OCI-LY7 (cell line): ENCODE measurements around the gene MYO18A. TPM values are rescaled to one million over a fixed set of nuclear protein-coding genes. Genes with fewer than 3 reads are reported as not detected.

ENCODE experiments used
- BruUV-seq: library from RNA; stranded (reverse); fragments of 400-500 nt; replicated peaks from 2 replicates; lab custom pipeline; 2021; lab: Mats Ljungman, UMichigan
- CTCF ChIA-PET: fragments of 300-600 bp; sonication (Branson Sonifier 250); formaldehyde crosslinking; loops from one replicate; lab custom pipeline; 2022; ENCODE audit warnings: antibody characterized with exemption; ENCODE audit not compliant: unreplicated experiment; lab: Charles Lee
- POLR2A ChIA-PET: fragments of 300-600 bp; sonication (Branson Sonifier 250); formaldehyde crosslinking; loops from one replicate; lab custom pipeline; 2022; ENCODE audit warnings: antibody characterized with exemption; lab: Charles Lee
- DNase-seq: peaks from one replicate; pipeline ENCODE4 v3.0.0-alpha.2; 2015; ENCODE audit warnings: low spot score
- H2AFZ ChIP-seq: fragments of 200-600 bp; sonication (generic), shearing (Covaris generic); 2 replicates; pipeline ENCODE4 v1.6.1; 2014; ENCODE audit warnings: mild to moderate bottlenecking, antibody characterized with exemption, low read length, moderate library complexity
- H3K27ac ChIP-seq: fragments of 200-600 bp; sonication (generic); 2 replicates; pipeline ENCODE4 v1.5.1; 2014; ENCODE audit warnings: mixed run types, low read depth, mild to moderate bottlenecking, moderate library complexity, low read length, inconsistent platforms; ENCODE audit not compliant: poor library complexity, severe bottlenecking
- H3K36me3 ChIP-seq: fragments of 200-600 bp; sonication (generic); 2 replicates; pipeline ENCODE4 v1.6.1; 2014; ENCODE audit warnings: mild to moderate bottlenecking, antibody characterized with exemption, low read length, moderate library complexity, mixed read lengths; ENCODE audit not compliant: insufficient read depth
- H3K4me1 ChIP-seq: fragments of 200-600 bp; sonication (generic); 2 replicates; pipeline ENCODE4 v1.5.1; 2014; ENCODE audit warnings: mild to moderate bottlenecking, low read length; ENCODE audit not compliant: insufficient read depth, poor library complexity, severe bottlenecking
- H3K4me2 ChIP-seq: fragments of 200-600 bp; sonication (generic); 2 replicates; pipeline ENCODE4 v1.6.1; 2014; ENCODE audit warnings: mild to moderate bottlenecking, low read length
- H3K4me3 ChIP-seq: fragments of 200-600 bp; sonication (generic); 2 replicates; pipeline ENCODE4 v1.5.1; 2014; ENCODE audit warnings: mild to moderate bottlenecking, low read depth, low read length; ENCODE audit not compliant: poor library complexity, severe bottlenecking
- H3K79me2 ChIP-seq: fragments of 200-600 bp; sonication (generic); 2 replicates; pipeline ENCODE4 v1.6.1; 2016; ENCODE audit warnings: low read depth, mild to moderate bottlenecking, low read length, moderate library complexity, mixed read lengths; ENCODE audit not compliant: insufficient read depth
- H3K9me2 ChIP-seq: fragments of 200-600 bp; sonication (generic); 2 replicates; pipeline ENCODE4 v1.6.1; 2016; ENCODE audit warnings: mild to moderate bottlenecking, low read length, mixed read lengths; ENCODE audit not compliant: insufficient read depth
- H3K9me3 ChIP-seq: fragments of 200-600 bp; sonication (generic); 2 replicates; pipeline ENCODE4 v1.6.1; 2014; ENCODE audit warnings: mild to moderate bottlenecking, mixed run types, low read length, mixed read lengths
- H4K20me1 ChIP-seq: fragments of 200-600 bp; sonication (generic); 2 replicates; pipeline ENCODE4 v1.6.1; 2014; ENCODE audit warnings: mild to moderate bottlenecking, antibody characterized with exemption, low read length, moderate library complexity, mixed read lengths; ENCODE audit not compliant: insufficient read depth
- EZH2phosphoT487 ChIP-seq: fragments of 200-600 bp; sonication (generic); IDR thresholded peaks from 2 replicates; pipeline ENCODE4 v1.6.1; 2018; ENCODE audit warnings: low read depth, borderline replicate concordance, mild to moderate bottlenecking, mixed run types, antibody characterized with exemption, low read length, moderate library complexity, mixed read lengths
- intact Hi-C: fragments of 100-400 bp; cut with micrococcal nuclease; formaldehyde crosslinking; loops from one replicate; pipeline ENCODE4 v1.10.0; 2022; ENCODE audit not compliant: unreplicated experiment
- total RNA-seq, 2 experiments: library from RNA; depleted of rRNA in 1 of 2; stranded (reverse); fragments of >200 nt in 1 of 2; shearing (Covaris generic) in 1 of 2; gene quantifications; 2 replicates each; pipeline ENCODE4 v1.2.3, GENCODE V29; 2014 to 2022
- TF ChIP-seq, protein P1 (sequence below): fragments of 200-600 bp; sonication (generic); conservative IDR thresholded peaks from 2 replicates; pipeline ENCODE4 v1.5.1; 2014; ENCODE audit warnings: mild to moderate bottlenecking, antibody characterized with exemption, low read length, moderate library complexity, mixed read lengths

Gene MYO18A
- total RNA-seq, 2 experiments from 2014 or later: 124 to 128 TPM

DNA sequence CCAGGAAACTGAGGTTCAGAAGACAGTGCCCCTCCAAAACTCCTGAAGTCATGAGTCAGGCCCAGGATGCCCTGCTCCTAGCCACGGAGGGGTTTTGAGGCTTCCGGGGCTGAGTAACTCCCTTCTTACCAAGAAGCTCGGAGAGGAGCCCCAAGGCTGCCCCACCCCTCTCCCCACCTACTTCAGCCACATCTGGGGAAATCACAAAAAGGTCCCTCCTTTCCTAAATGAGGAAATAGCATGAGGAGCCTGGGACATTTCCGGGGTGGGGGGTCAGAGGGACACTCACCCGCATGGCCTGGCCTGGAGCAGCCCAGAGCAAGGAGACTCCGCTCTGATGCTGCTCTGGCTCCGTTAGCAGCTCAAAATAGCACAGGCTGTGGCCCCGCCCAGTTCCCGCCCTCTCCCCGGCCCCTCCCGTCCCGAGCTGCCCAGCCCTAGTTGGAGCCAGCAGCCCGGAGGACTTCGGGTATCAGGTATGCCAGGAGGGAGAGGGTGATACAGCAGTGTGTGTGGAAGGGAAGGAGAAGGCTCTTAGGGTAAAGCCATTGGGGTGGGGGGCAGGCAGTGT is 40.1 kb downstream of the MYO18A start:
- peak; percentile 78 for DNase-seq
- Histone ChIP-seq H4K20me1 (no peaks in the 10 kb centered on the region), H3K4me1 (peaks cover 52% of the 10 kb centered on the region), H3K27ac (peak overlapping the region; percentile 87), H3K79me2 (peaks cover 35% of the 10 kb centered on the region), H3K36me3 (peaks cover 23% of the 10 kb centered on the region), H3K4me2 (peak overlapping the region; percentile 99), H3K9me3 (no peaks in the 10 kb centered on the region), H3K4me3 (peak overlapping the region; percentile 78), H3K9me2 (no peaks in the 10 kb centered on the region), H2AFZ (peak overlapping the region; percentile 48; the same call in 1 of the 2 replicates)
- POLR2A ChIA-PET: interaction anchor here (0.6 to 1.7 kb wide), 8 partner anchors 9 to 412 kb away, joined by 3 to 8 read pairs (median 4); partner anchors contain the start of gene NUFIP2
- intact Hi-C loops: loop anchor here (10.0 kb wide), 2 partner anchors 225 to 425 kb away; partner anchors contain the start of genes ABHD15 and TP53I13
- no TSS peak for BruUV-seq
- CTCF ChIA-PET: interaction anchor here (0.7 to 1.2 kb wide), 4 partner anchors 9 to 36 kb away, joined by 4 to 11 read pairs (median 6); no protein-coding TSS in a partner anchor
- no peak for TF ChIP-seq EZH2phosphoT487
- TF ChIP-seq, protein P1, sequence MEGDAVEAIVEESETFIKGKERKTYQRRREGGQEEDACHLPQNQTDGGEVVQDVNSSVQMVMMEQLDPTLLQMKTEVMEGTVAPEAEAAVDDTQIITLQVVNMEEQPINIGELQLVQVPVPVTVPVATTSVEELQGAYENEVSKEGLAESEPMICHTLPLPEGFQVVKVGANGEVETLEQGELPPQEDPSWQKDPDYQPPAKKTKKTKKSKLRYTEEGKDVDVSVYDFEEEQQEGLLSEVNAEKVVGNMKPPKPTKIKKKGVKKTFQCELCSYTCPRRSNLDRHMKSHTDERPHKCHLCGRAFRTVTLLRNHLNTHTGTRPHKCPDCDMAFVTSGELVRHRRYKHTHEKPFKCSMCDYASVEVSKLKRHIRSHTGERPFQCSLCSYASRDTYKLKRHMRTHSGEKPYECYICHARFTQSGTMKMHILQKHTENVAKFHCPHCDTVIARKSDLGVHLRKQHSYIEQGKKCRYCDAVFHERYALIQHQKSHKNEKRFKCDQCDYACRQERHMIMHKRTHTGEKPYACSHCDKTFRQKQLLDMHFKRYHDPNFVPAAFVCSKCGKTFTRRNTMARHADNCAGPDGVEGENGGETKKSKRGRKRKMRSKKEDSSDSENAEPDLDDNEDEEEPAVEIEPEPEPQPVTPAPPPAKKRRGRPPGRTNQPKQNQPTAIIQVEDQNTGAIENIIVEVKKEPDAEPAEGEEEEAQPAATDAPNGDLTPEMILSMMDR: no peak

DNA sequence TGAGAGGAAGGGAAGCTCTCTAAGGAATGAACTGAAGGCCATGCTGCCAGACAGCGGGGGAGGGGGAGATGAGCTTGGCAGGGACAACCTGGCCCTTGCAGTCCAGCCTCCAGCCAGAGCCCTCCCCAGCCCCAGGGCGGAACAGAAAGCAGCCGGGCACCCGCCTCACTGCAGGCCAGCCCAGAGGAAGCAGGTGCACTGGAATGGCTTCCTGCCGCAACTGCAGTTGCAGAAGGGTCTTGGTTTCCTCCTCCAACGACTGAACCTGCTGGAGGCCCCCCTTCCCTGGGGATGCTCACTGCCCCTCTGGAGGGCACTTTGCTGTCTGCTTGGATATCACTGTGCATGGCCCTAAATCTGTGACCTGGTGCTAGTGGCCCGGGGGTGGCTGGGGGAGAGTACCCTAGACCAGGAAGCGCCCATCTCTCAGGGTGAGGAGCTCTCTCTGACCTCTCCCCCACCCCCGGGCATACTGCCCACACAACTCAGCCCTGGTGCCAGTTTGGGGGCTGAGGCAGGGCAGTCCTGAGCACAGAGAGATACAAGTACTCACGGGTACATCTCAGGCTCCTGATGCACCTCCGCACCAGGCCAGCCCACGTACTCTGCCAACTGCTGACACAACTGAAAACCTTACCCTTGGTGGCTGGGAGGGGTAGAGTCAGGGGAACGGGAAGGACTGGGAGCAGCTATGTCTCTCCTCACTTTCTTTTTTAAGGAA is 41.1 kb downstream of the MYO18A start:
- POLR2A ChIA-PET: interaction anchor here (0.5 to 1.8 kb wide), 6 partner anchors 10 to 362 kb away, joined by 3 to 8 read pairs (median 4); partner anchors contain the start of gene PHF12
- Histone ChIP-seq H3K9me2 (no peaks in the 10 kb centered on the region), H3K36me3 (peaks cover 23% of the 10 kb centered on the region), H2AFZ (peak overlapping the region; percentile 48; the same call in 1 of the 2 replicates), H3K4me2 (peak overlapping the region; percentile 99), H3K4me1 (peaks cover 48% of the 10 kb centered on the region), H3K79me2 (peaks cover 35% of the 10 kb centered on the region), H3K27ac (peak overlapping the region; percentile 87), H3K4me3 (peak overlapping the region; percentile 78), H3K9me3 (no peaks in the 10 kb centered on the region), H4K20me1 (no peaks in the 10 kb centered on the region)
- peak; percentile 75 for DNase-seq
- BruUV-seq: no TSS peak
- CTCF ChIA-PET: interaction anchor here (0.9 to 1.5 kb wide), 2 partner anchors 11 to 15 kb away, joined by 6 to 20 read pairs; no protein-coding TSS in a partner anchor
- TF ChIP-seq EZH2phosphoT487: no peak
- TF ChIP-seq, protein P1: no peak
- intact Hi-C loops: no loop called here
